Stimulated activated CD4-positive, alpha-beta T cell treated with anti-CD3 and anti-CD28 coated beads, Interleukin-12 subunit alpha, Interleukin-12 subunit beta, amount 100 ng/mL, for 4 hours (primary cell): ENCODE results near the gene DMRTC2.
A peak's percentile ranks its signal among the peaks of the same experiment; 100 is the strongest.
"Not testable (repeated sequence)": the region's sequence is repeated elsewhere in the genome, so short reads cannot be mapped to it uniquely, and the experiment has no call there.

Experiments used
- DNase-seq: peaks from one replicate; pipeline ENCODE4 v3.0.0-alpha.2; 2020

The DMRTC2 gene

GRCh38 chr19:41871573-41872383 is 26.9 kb downstream of the DMRTC2 start:
- DNase-seq: peak; percentile 44

- no peak for DNase-seq
Observed at GRCh38 chr19:41872384-41872774, 27.5 kb downstream of the DMRTC2 start.

DNA sequence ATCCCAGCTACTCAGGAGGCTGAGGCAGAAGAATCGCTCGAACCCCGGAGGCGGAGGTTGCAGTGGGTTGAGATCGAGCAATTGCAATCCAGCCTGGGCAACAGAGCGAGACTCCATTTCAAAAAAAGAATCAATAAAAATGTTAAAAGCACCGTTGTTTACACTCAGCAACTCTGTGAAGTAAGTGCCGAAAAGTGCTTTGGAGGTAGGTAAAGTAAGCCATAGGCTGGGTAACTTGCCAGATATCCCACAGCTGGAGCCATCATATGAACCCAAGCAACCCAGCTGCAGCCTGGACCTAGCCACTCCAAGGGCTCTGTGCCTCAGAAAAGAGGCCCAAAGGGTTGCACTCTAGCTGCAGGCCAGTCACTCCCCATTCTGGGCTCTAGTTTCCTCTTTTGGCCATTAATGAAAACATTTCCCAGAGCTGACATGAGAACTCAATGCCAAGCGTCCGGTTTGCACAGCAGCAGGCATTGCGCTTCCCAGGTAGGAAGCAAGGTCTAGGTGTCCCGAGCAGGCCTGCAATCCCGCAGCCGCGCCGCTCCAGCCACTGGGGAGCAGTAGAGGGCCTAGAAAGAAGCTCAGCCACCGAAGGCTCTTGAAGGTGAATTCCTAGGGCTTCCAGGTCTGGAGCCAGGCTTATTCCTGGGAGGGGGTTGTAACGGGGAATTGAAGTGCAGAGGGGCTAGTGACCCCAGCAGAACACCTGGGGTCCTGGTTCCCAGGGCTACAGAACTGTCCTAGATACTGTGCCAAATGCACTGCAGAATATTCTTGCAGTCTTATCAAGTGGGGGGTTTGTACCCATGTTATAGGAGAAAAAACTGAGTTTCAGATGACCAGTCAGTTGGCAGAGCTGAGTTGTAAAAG is 28.2 kb downstream of the DMRTC2 start:
- peak; percentile 70 for DNase-seq

DNA sequence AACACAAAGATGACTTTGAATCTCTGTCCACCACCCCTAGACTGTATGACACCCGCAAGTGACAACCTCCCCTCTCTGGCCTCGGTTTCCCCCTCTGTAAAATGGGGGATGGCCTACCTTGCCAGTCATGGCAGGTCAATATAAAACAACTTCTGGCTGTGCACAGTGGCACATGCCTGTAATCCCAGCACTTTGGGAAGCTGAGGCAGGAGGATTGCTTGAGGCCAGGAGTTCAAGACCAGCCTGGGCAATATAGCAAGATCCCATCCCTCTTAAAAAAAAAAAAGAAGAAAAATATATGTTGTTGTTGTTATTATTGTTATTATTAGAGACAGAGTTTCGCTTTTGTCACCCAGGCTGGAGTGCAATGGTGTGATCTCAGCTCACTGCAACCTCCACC is 31.1 kb downstream of the DMRTC2 start:
- not testable (repeated sequence) for DNase-seq

GRCh38 chr19:41876847-41877832 is 32.3 kb downstream of the DMRTC2 start, which contains the start of gene CD79A:
Gene CD79A, plus strand, starts transcription at chr19:41877279. Its CDS starts 26 bp downstream, at chr19:41877305.
- no peak for DNase-seq

DNA sequence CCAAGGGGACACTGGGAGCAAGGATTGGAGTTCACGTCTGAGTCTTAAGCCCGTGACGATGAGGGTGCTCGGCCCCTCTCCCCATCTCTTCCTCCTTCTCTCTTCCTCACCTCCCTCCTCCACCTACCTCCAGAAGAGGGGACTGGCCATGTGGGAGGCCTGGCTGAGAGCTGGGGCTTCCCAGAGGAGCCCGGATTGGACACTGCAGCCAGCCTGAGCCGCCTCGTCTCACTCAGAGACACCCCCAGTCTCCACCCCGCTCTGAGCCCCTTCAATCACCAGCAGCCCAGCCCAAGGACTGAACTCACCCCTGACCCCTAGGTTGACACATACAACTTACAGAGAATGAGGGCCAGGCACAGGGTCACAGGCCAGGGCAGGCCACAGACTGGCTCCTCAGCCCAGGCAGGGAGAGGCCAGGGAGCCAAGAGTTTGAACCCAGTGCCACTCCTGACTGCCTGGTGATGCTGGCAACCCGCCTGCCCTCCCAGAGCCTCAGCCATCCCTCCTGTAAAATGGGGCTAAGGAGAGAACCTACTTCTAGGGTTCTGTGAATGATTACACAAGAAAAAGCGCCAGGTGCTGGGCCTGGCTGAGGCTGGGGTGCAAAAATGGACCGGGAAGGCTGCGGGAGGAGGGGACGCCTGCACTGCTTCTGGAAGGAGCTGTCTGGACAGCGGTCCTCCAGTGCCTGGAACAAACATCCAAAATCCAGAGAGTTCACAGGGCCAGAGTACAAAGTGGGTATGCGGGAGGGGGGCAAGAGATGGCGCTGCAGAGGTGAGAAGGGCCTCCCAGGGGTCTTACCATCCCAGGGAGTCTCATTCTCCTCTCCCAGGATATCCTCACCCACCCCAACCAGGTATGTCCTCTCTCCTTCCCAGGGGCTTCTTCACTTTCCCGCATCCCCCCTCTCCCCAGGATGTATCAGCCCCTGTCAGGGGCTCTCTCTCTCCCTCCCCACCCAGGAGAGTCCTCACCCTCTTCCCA is 33.4 kb downstream of the DMRTC2 start:
- DNase-seq: no peak

- DNase-seq: no peak
Observed at GRCh38 chr19:41879080-41879479, 34.2 kb downstream of the DMRTC2 start.

DNA sequence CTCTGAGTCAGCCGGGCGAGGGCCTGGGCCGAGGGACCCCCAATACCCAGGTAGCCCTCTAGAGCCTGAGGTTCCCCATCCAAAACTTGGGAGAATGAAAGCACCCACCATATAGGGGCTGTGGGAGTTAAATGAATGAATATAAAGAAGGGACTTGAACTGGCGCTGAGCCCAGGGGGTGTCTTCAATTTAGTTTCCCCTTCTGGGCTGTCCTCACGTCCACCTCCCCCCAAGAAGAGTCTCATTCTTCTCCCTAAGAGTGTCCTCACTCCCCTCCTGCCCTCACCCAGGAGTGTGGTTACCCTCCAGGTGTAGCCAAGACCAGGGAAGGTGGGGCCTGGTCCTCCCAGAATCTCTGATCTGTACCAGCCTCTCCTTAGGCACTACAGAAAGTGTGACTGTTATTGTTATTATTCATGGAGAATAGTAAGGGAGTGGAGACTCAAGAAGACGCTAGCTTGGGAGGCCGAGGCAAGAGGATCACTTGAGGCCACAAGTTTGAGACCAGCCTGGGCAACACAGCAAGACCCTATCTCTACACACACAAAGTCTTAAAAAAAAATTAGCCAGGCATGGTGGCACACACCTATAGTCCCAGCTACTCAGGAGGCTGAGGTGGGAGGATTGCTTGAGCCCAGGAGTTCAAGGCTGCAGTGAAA is 35.0 kb downstream of the DMRTC2 start:
- DNase-seq: no peak

- DNase-seq: no peak
Observed at GRCh38 chr19:41880329-41880708, 35.5 kb downstream of the DMRTC2 start.

GRCh38 chr19:41882568-41883462 is 38.0 kb downstream of the DMRTC2 start, which contains the start of gene ARHGEF1:
Gene ARHGEF1, plus strand, starts transcription at chr19:41883184. Its CDS starts 4,899 bp downstream, at chr19:41888083.
- peak; percentile 64 for DNase-seq

- no peak for DNase-seq
Observed at GRCh38 chr19:41883463-41883820, 38.6 kb downstream of the DMRTC2 start.

DNA sequence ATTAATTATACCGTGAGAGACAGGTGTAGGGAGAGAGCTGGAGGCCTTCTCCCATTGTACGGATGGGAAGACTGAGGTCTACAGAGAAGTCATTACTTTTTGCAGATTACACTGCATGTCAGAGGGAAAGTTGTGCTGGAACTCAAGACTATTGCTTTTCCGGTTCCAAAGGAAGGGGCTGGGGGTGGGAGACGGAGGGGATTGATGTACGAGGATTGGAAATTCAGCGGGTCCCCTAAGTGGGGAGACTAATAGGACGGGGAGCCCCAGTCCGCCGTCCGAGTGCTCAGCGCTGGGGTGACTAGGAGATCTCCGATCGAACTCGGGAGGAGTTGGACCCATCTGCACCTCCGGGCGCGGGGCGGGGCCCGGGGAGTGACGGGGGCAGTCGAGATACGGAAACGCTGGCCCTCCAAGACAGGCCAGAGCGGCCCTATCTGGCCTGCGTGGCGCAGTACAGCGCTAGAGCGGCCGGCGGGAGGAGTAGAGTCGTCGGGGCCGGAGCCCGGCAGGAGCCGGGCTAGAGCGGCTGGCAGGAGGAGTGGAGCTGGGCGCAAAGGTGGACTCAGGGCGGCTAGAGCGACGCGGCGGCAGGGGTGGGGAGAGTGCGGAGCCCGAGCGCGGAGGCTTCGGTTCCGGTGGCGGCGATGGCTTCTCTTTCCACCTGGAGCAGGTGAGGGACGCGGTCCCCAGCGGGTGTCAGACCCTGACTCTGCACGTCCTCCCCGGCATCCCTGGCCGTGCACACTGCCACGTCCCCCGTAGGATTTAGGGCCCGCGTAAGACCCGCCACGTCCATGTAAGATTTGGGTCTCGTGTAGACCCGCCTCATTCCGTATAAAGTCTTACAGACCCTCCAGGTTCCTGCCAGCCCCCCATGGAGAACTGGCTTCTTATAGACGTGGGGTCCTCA is 39.2 kb downstream of the DMRTC2 start:
- DNase-seq: peak; percentile 84

DNA sequence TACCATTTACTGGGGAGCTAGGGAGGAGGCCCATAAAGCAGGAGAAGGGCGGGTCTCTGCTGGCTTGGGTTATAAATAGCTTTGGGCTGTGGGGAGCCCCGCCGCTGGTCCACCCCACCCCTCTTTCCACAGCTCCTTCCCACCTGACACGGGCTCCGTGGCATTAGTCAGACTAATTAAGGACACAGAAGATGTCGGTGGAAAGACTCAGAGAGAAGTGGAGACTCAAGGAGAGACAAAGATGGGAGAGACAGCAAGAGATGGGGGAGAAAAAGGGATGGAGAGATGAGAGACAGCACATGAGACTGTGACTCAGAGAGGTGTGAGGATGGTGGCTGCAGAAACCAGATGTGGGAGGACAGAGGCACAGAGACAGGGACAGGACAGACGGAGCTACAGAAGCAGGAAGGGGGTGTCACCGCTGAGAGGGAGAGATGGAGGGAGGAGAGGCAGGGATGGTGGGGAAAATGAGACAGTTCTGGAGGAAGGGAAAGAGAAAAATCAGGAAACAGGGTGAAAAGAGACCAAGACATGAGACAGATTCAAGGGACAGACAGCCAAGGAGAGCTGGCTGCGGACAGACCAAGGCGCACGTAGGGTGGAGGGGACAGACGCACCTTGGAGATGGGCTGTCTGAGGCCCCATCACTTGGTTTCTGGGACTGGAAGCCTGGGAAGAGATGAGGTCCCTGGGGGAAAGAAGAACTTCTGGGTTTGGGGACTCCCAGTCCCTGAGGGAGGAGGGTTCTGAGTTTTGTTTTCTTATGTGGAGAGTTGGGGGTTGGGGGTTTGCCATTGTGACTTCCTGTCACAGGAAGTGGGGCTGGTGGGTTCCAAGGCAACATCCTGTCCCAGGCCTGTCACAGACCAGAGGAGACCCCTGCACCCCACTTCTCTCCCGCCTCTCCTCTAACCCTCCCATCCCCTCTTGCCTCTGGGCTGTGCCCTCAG is 42.2 kb downstream of the DMRTC2 start:
- DNase-seq: no peak

DNA sequence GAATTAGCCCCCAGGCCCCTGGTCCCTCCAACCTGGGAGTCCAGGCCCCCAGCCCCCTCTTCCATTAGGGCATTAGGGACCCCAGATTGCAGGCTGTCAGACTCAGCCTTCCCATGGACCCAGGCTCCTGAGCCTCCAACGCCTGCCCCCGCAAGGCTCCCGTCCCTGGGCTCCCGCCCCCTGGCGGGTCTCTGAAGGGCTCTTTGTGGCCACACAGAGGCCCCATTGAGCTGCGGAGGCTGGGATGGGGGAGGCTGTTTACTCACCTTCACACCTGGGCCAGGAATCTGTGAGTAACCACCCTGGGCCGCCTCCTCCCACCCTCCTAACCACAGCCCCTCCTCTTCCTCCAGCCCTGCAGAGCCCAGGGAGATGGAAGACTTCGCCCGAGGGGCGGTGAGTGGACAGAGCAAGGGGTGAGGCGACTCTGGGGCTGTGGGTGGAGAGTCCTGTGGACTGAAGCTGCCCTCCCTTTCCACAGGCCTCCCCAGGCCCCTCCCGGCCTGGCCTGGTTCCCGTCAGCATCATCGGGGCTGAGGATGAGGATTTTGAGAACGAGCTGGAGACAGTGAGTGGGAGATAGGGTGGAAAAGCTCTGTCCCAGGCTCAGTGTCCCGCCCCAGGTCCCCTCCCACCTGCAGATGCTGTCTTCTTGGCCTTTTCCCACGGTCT is 43.0 kb downstream of the DMRTC2 start:
- peak; percentile 80 for DNase-seq

GRCh38 chr19:41888926-41889325 is 44.1 kb downstream of the DMRTC2 start:
- DNase-seq: no peak

DNA sequence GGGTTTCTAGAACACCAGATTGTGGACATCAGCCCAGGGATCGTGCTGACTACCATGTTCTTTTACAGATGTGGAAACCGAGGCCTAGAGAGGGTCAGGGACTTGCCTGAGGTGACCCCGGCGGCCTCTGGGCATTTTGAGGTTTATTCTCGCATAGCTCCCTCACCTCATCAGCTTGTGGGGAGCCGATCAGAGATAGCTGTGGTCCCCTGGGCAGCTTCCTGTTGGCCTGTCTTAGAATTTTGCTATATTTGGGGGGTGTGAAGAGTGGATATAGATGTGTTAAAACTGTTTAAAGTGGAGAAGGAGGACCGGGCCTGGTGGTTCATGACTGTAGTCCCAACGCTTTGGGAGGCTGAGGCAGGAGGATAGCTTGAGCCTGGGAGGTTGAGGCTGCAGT is 45.1 kb downstream of the DMRTC2 start:
- DNase-seq: no peak

DNA sequence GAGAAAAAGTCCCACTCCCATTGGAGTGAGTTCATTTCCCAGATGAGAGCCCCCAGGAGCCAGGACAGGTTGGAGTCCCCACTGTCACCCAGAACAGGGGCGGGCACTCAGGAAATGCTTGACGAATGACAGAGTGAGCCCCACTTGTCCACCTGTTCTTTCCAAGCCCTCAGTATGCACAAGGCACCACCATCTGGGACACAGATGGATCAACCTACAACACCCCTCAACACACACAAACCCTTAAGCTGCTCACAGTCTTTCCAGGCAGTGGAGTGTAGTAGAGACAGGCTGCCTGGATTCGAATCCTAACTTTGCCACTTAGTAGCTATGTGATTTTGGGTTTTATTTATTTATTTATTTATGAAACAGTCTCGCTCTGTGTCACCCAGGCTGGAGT is 46.1 kb downstream of the DMRTC2 start:
- DNase-seq: no peak
